Measurements from ENCODE around the gene ADAT2. TPM values are rescaled to one million over a fixed set of nuclear protein-coding genes. Genes with fewer than 3 reads are reported as not detected.

Gene ADAT2
- total RNA-seq, 1 donor from 2014 or later = 4.7 TPM

- TF ChIP-seq CTCF (IDR thresholded peaks at IDR 0.05; ENCODE audit: insufficient read depth, low read length, severe bottlenecking) = no peak
- Histone ChIP-seq H3K36me3 (ENCODE audit: control insufficient read depth, insufficient read depth, low read length) (peaks cover 3% of the 10 kb centered on the region), H3K27me3 (ENCODE audit: control insufficient read depth, insufficient read depth, low read length) (no peaks in the 10 kb centered on the region), H3K4me3 (ENCODE audit: low read depth, low read length) (no peak overlapping the region)
- no peak for DNase-seq (ENCODE audit: low read depth)
- no peak for FAIRE-seq
Measured at GRCh38 chr6:143431226-143431625, 19.3 kb downstream of the ADAT2 start.

- Histone ChIP-seq H3K27me3 (ENCODE audit: control insufficient read depth, insufficient read depth, low read length) (no peaks in the 10 kb centered on the region), H3K36me3 (ENCODE audit: control insufficient read depth, insufficient read depth, low read length) (peaks cover 3% of the 10 kb centered on the region), H3K4me3 (ENCODE audit: low read depth, low read length) (no peak overlapping the region)
- TF ChIP-seq CTCF (IDR thresholded peaks at IDR 0.05; ENCODE audit: insufficient read depth, low read length, severe bottlenecking) = no peak
- FAIRE-seq = no peak
- DNase-seq (ENCODE audit: low read depth) = no peak
Measured at GRCh38 chr6:143429970-143430369, 20.5 kb downstream of the ADAT2 start.

GRCh38 chr6:143427109-143427817 is 23.2 kb downstream of the ADAT2 start:
- Histone ChIP-seq H3K4me3 (ENCODE audit: low read depth, low read length) (no peak overlapping the region), H3K36me3 (ENCODE audit: control insufficient read depth, insufficient read depth, low read length) (peaks cover 2% of the 10 kb centered on the region), H3K27me3 (ENCODE audit: control insufficient read depth, insufficient read depth, low read length) (no peaks in the 10 kb centered on the region)
- DNase-seq (ENCODE audit: low read depth) (peak; percentile 65), FAIRE-seq (no peak)
- peak; percentile 95 for TF ChIP-seq CTCF (IDR thresholded peaks at IDR 0.05; ENCODE audit: insufficient read depth, low read length, severe bottlenecking)

GRCh38 chr6:143426026-143426425 is 24.5 kb downstream of the ADAT2 start:
- DNase-seq (ENCODE audit: low read depth) (no peak), FAIRE-seq (no peak)
- no peak overlapping the region for H3K4me3 ChIP-seq (ENCODE audit: low read depth, low read length)
- no peaks in the 10 kb centered on the region for H3K27me3 ChIP-seq (ENCODE audit: control insufficient read depth, insufficient read depth, low read length)
- no peak for TF ChIP-seq CTCF (IDR thresholded peaks at IDR 0.05; ENCODE audit: insufficient read depth, low read length, severe bottlenecking)
- no peaks in the 10 kb centered on the region for H3K36me3 ChIP-seq (ENCODE audit: control insufficient read depth, insufficient read depth, low read length)

- Histone ChIP-seq H3K27me3 (ENCODE audit: control insufficient read depth, insufficient read depth, low read length) (no peaks in the 10 kb centered on the region), H3K4me3 (ENCODE audit: low read depth, low read length) (no peak overlapping the region), H3K36me3 (ENCODE audit: control insufficient read depth, insufficient read depth, low read length) (no peaks in the 10 kb centered on the region)
- no peak for DNase-seq (ENCODE audit: low read depth)
- TF ChIP-seq CTCF (IDR thresholded peaks at IDR 0.05; ENCODE audit: insufficient read depth, low read length, severe bottlenecking) = no peak
- no peak for FAIRE-seq
Measured at GRCh38 chr6:143419526-143419925, 31.0 kb downstream of the ADAT2 start.

GRCh38 chr6:143414769-143415168 is 35.7 kb downstream of the ADAT2 start:
- H3K27me3 ChIP-seq (ENCODE audit: control insufficient read depth, insufficient read depth, low read length) = no peaks in the 10 kb centered on the region
- FAIRE-seq = no peak
- no peaks in the 10 kb centered on the region for H3K36me3 ChIP-seq (ENCODE audit: control insufficient read depth, insufficient read depth, low read length)
- TF ChIP-seq CTCF (IDR thresholded peaks at IDR 0.05; ENCODE audit: insufficient read depth, low read length, severe bottlenecking) = no peak
- DNase-seq (ENCODE audit: low read depth) = no peak
- no peak overlapping the region for H3K4me3 ChIP-seq (ENCODE audit: low read depth, low read length)
